Stimulated activated naive CD4-positive, alpha-beta T cell (primary cell): ENCODE measurements around the gene KRTAP5-2.
A peak's percentile ranks its signal among the peaks of the same experiment; 100 is the strongest.

Experiments used
- DNase-seq, 6 experiments: peaks; one replicate each; lab custom pipeline; 2025; lab: John Stamatoyannopoulos, UW

Gene KRTAP5-2

GRCh38 chr11:1567721-1568100 lies 30.4 kb downstream of the KRTAP5-2 start:
- DNase-seq = peak in 1 of 6 experiments; percentile 22

DNA sequence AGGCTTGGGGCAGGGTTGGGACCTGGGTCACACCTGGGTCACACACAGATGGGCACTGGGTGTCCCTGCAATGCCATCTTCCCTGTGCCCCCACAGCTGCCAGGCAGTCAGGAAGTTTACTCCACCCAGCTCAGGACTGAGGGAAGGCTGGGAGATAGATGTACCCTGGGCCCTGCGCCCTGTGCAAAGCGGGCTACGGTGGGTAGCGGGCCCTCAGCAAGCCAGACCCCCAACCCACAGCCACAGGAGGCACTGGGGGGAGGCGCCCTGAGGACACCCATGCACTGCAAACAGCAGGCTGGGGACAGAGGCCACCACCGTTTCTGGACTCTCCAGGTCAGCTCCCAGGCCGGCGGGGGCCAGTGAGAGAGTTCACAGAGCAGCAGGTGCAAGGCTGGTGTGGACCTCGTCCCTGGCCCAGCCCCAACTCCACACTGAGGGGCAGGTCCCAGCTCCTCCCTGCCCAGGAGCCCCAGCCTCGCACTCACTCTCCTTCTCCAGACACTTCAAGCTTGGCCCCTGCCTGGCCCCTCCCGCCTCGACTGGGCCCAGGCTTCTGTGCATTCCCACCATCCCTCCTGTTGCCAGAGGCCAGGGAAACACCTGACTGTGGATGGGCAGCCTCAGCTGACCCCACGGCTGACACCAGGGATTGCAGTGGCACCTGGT lies 30.9 kb downstream of the KRTAP5-2 start:
- no peak for DNase-seq

DNA sequence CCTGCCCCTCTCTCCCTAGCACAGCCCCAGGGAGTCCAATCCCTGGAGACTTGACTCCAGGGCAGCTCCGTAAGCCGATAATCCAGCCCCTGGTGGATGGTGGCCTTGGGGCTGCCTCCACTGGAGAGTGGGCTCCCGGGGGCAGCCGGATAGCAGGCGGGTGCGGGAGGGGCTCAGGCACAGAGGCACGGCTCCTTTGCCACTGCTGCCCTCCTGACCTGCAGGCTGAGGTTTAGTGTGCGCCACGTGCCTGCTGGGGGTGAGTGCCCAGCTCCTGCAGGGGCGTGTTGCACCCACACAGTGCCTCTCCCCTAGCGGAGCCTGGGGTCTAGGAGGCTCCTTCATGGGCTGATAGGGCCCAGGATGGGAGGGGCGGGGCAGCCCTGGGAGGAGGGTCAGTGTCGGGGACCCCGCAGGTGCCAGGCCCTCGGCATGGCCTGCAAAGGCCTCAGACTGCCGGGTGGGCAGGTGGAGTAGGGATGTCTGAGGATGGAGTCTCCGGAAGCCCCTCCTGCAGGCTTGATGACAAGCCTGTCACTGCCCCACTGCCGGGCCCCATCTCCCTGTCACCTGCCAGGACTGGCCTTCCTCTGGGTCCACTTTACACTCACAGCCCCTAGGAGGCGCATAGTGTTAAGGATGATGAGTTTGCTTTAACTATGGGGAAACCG lies 31.6 kb downstream of the KRTAP5-2 start:
- no peak for DNase-seq

GRCh38 chr11:1565904-1566247 lies 32.2 kb downstream of the KRTAP5-2 start:
- no peak for DNase-seq

- DNase-seq = no peak
Measured at GRCh38 chr11:1565173-1565903, 32.8 kb downstream of the KRTAP5-2 start.

DNA sequence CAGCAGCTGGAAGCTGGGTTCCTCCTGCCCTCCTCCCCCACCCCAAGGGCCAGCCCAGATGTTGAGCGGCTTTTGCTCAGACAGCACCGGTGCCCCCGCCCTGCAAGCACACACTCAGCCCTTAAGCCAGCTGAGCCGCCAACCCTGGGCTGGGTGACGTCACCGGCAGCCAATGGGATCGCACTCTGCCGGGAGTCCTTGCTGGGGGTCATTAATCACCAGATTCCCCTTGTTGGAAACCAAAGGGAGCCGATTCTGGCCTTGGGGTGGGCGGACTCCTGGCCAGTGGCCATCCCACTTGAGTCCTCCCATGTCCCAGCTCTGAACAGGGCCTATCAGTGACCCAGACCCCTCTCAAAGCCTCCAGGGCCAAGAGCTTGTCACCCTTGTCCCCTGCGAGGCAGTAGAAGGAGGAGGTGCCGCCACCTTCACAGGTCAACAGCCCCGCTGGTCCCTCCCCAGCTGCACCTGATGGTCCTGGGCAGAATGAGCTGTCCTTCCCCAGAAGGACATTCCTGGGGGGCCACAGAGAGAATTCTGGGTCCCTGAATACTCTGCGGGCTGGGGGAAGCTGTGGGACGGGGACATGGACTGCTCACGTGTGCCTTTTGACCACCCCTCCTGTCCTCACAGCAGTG lies 33.4 kb downstream of the KRTAP5-2 start:
- no peak for DNase-seq

DNA sequence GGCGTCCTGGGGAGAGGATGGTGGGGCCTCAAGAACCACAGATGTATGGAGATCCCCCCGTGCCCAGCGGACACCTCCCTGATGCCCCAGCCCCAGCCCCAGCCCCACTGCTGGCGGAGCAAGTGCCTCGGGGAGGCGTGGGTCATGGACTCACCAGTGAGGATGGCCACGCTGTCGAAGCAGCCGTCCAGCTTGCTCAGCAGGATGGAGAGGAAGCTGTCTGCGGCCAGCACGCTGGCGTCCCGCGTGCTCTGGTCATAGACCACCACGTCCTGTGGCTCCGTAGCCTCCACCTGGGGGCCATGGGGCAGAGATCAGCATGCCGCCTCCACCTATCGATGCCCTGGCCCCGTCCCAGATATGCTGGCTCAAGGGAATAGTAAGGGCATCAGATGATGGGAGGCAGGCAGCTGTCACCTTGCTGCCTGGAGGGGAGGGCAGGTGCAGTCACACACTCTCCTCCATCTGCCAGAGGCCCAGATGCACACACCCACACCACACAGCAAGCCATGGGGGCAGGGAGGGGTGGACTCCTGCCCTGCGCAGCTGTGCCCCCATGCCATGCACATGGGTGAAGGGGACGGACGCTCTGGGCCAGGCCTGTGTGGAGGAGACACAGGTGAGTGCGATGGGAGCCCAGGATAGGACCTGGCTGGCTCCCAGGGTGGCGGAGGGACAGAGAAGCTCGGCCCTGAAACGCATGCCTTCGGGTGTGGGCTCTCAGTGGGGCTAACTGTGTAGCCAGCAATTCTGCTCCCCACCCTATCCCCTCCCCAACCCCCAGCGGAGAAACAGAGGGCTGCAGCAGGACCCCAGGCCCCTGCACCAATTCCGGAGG lies 34.2 kb downstream of the KRTAP5-2 start:
- no peak for DNase-seq

GRCh38 chr11:1563149-1563638 lies 34.9 kb downstream of the KRTAP5-2 start:
- no peak for DNase-seq

DNA sequence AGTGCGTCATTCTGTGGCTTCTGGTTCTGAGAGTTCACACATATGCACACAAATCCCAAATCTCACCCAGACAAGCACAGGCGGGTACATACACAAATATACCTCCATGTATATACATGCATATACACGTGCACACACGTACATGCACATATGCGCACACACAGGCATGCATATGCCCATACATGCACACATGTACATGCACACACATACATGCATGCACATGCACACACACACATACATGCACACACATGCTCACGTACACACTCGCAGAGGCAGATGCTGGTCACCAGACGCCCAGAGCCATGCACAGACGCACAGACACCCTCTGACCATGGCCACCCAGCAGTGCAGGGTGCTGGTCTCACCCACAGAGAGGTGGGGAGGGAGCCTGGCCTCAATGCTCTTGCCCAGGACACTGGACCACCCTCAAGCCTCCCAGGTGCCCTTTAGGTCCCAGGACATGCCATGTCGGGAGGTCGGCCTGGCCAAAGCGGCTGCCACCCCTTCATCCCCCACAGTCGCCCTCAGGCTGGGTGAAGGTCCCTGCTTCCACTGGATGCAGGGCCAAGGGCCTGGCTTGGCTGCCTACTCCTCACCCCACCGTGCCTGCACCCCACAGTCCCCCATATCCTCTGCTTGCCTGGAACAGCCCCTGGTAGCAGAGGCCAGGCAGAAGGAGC lies 35.5 kb downstream of the KRTAP5-2 start:
- DNase-seq = no peak

DNA sequence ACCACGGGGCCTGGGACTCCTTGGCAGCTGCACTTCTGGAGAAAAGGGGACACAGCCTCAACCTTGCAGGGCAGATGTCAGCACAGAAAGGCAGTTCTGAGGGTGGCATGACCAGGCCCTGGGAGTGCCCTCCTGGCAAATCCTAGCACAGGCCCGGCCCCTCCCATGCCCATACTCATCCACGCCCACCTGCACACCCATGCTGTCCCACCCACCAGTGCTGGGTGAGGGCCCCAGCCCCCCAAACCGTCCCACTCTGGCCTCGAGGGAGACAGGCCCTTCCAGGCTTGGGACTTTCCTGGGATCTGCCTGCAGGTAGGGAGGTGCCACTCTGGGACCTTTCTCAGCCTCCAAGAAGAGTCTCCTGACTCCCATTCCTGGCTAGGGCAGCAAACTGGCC lies 36.1 kb downstream of the KRTAP5-2 start:
- DNase-seq = no peak

DNA sequence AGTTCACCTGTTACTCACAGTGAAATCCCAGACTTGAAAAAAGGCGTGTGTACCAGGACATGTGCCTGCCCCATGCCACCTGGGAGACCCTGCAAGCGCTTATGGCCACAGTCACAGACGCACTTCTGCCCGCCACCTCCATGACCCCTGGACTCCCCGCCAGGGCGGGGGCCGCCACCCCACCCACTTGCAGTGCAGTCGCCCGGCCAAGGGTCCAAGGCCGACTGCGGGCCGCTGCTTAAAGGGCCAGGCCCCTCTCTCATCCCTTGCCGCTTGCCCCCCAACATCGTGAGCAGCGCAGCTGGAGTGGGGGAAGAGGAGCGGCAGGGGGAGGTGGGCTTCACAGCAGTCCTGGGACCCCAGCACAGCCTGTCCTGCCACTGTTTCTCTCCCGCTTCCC lies 36.8 kb downstream of the KRTAP5-2 start:
- no peak for DNase-seq

DNA sequence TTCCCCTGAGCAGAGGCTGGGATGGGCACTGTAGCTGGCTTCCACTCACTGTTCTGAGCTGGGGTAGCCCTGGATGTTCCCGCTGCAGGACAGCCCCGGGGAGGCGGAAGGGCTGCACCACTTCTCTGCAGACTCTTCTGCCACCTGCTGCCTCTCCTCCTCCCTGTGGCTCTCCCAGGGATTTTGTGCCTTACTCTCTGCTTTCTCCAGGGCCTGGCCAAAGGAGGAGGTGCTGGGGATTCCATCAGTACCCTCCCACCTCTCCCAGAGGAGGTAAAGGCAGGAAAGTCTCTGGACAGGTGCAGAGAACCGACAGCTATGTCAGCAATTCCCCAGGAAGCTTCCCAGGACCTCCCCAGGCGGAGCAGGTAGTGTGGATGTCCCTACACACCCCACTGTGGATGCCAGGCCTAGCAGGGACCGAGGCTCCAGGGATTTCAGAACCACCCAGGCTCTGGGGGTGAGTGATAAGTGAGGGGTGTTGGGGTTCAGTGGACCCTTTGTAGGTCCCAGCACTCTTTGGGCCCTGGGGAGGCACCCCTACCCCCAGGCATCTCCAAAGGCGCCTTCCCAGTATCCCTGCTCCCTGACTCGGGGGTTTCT lies 37.3 kb downstream of the KRTAP5-2 start:
- DNase-seq = no peak

DNA sequence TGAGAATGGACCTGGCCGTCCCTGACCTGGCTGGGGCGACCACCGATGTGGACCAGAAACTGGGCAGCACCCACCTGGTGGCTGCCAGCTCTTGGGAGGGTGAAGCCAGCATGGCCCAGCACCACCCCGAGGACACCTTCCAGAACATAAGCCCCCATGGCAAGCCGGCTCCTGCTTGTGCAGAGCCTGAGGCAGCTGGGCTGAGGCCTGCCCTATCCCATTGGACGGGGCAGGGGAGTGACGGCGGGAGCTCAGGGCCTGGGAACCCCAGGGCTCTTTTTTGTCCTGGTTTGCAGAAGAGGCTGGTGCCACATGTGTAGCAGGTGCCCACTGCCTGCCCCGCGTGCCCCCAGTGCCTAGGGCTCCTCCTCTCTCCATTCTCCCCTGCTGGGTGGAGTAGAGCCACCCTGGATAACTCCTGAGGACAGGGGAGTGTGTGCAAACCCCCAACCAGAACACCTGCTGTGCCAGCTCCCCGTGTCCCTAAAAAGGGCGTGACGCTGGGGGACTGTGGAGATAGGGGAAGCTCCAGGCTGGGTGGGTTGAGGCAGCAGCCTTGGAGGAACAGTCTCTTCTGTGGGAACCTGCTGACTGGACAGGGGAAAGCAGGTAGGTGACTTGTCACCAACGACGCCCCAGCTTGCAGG lies 38.0 kb downstream of the KRTAP5-2 start:
- no peak for DNase-seq

- no peak for DNase-seq
Measured at GRCh38 chr11:1559111-1559951, 38.8 kb downstream of the KRTAP5-2 start.

GRCh38 chr11:1558775-1559110 lies 39.4 kb downstream of the KRTAP5-2 start:
- DNase-seq = no peak

DNA sequence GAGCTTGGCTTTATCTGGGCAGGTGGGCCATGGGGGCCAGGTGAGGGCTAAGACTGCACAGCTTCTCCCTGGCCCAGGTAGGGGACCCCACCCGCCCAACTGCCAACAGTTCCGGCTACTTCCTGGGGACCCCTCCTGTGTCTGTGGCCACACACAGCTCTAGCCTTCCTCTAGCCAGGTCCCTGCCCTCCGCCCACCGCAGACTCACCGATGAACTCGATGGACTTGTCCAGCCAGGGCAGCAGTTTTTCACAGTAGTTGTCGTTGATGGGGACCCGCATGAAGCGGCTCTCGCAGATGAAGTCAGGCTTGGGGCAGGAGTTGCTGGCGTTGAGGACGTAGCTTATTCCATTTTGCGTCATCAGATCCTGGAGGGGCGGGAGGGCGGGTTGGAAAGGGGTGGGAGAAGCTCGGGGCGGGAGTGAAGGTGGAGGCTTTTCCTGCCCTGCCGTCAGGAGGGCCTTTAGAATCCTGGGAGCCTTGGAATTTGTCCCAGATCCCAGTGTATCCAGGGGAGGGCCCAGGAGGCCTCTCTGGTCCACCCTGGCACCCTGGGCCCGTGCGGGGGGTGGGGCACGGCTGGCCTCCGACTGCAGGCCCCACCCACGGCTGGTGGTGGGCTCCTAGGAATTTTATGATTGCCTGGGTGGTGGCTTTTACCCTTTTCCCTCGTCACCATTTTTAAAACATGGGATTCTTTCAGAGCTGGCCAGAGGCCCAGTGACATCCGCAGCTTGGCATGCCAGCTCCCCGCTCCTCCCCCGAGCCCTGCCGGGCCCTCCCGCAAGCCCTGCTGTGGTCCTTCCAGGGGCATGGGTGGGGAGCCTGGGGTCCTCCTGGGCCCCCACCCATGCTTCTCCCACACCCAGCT lies 40.0 kb downstream of the KRTAP5-2 start:
- DNase-seq = no peak

GRCh38 chr11:1557051-1557884 lies 40.8 kb downstream of the KRTAP5-2 start:
- DNase-seq = no peak
